ENCODE data around the gene KCTD16. TPM values are rescaled to one million over a fixed set of nuclear protein-coding genes. Genes with fewer than 3 reads are reported as not detected.

KCTD16 gene
- total RNA-seq, 2 experiments from 2014 or later: 0.14 to 0.25 TPM

GRCh38 chr5:144254552-144254951 is 83.9 kb downstream of the KCTD16 start:
- DNase-seq (no peak), ATAC-seq (no peak)
- ChIA-PET CTCF (no interaction called here), POLR2A (no interaction called here)
- H3K4me3 Mint-ChIP-seq: no peak overlapping the region
- intact Hi-C loops (cut with DNase I, micrococcal nuclease): no loop called here
- peaks cover 11% of the 10 kb centered on the region for H3K27me3 Mint-ChIP-seq
- no peak overlapping the region for H3K27ac Mint-ChIP-seq
- no peaks in the 10 kb centered on the region for H3K9me3 Mint-ChIP-seq (ENCODE audit: low read depth)
- no peaks in the 10 kb centered on the region for H3K4me1 Mint-ChIP-seq
- H3K36me3 Mint-ChIP-seq (ENCODE audit: low read depth): no peaks in the 10 kb centered on the region

- DNase-seq (no peak), ATAC-seq (no peak)
- H3K27ac Mint-ChIP-seq: no peak overlapping the region
- ChIA-PET POLR2A (no interaction called here), CTCF (interaction anchor here (0.6 to 0.7 kb wide), 3 partner anchors 51 to 1002 kb away, joined by 3 to 4 read pairs (median 3); no protein-coding TSS in a partner anchor)
- H3K36me3 Mint-ChIP-seq (ENCODE audit: low read depth): no peaks in the 10 kb centered on the region
- intact Hi-C loops (cut with DNase I, micrococcal nuclease): no loop called here
- no peaks in the 10 kb centered on the region for H3K4me1 Mint-ChIP-seq
- H3K9me3 Mint-ChIP-seq (ENCODE audit: low read depth): no peaks in the 10 kb centered on the region
- H3K4me3 Mint-ChIP-seq: no peak overlapping the region
- peaks cover 13% of the 10 kb centered on the region for H3K27me3 Mint-ChIP-seq
Observed at GRCh38 chr5:144260121-144260520, 89.4 kb downstream of the KCTD16 start.

GRCh38 chr5:144265643-144266247 is 95.1 kb downstream of the KCTD16 start:
- peaks cover 24% of the 10 kb centered on the region for H3K27me3 Mint-ChIP-seq
- DNase-seq: no peak
- H3K36me3 Mint-ChIP-seq (ENCODE audit: low read depth): no peaks in the 10 kb centered on the region
- no peak overlapping the region for H3K4me3 Mint-ChIP-seq
- intact Hi-C loops (cut with DNase I, micrococcal nuclease): no loop called here
- H3K9me3 Mint-ChIP-seq (ENCODE audit: low read depth): peaks cover 4% of the 10 kb centered on the region
- no peaks in the 10 kb centered on the region for H3K4me1 Mint-ChIP-seq
- CTCF ChIA-PET: interaction anchor here (0.6 to 1.9 kb wide), 2 partner anchors 18 to 60 kb away, joined by 3 to 5 read pairs; no protein-coding TSS in a partner anchor
- H3K27ac Mint-ChIP-seq: no peak overlapping the region
- no peak for ATAC-seq
- POLR2A ChIA-PET: no interaction called here

- ATAC-seq (no peak), DNase-seq (no peak)
- no peak overlapping the region for H3K27ac Mint-ChIP-seq
- no peaks in the 10 kb centered on the region for H3K4me1 Mint-ChIP-seq
- H3K27me3 Mint-ChIP-seq: peaks cover 19% of the 10 kb centered on the region
- no peak overlapping the region for H3K4me3 Mint-ChIP-seq
- CTCF ChIA-PET: no interaction called here
- H3K9me3 Mint-ChIP-seq (ENCODE audit: low read depth): peaks cover 4% of the 10 kb centered on the region
- intact Hi-C loops (cut with DNase I, micrococcal nuclease): no loop called here
- POLR2A ChIA-PET: no interaction called here
- H3K36me3 Mint-ChIP-seq (ENCODE audit: low read depth): no peaks in the 10 kb centered on the region
Observed at GRCh38 chr5:144267961-144268513, 97.4 kb downstream of the KCTD16 start.

GRCh38 chr5:144273232-144274027 is 102.8 kb downstream of the KCTD16 start:
- DNase-seq: no peak
- Mint-ChIP-seq H3K27me3 (peaks cover 6% of the 10 kb centered on the region), H3K27ac (no peak overlapping the region), H3K4me1 (no peaks in the 10 kb centered on the region), H3K36me3 (ENCODE audit: low read depth) (no peaks in the 10 kb centered on the region), H3K4me3 (no peak overlapping the region), H3K9me3 (ENCODE audit: low read depth) (peaks cover 4% of the 10 kb centered on the region)
- intact Hi-C loops (cut with DNase I, micrococcal nuclease): loop anchor here in 1 of 2 experiments (1.0 kb wide), 1 partner anchor 16 kb away; no protein-coding TSS in a partner anchor
- ATAC-seq: no peak
- CTCF ChIA-PET: no interaction called here
- POLR2A ChIA-PET: no interaction called here

- H3K4me3 Mint-ChIP-seq: no peak overlapping the region
- CTCF ChIA-PET: no interaction called here
- no peak overlapping the region for H3K27ac Mint-ChIP-seq
- POLR2A ChIA-PET: no interaction called here
- no peaks in the 10 kb centered on the region for H3K36me3 Mint-ChIP-seq (ENCODE audit: low read depth)
- DNase-seq (no peak), ATAC-seq (no peak)
- no peaks in the 10 kb centered on the region for H3K4me1 Mint-ChIP-seq
- intact Hi-C loops (cut with DNase I, micrococcal nuclease): no loop called here
- peaks cover 2% of the 10 kb centered on the region for H3K27me3 Mint-ChIP-seq
- H3K9me3 Mint-ChIP-seq (ENCODE audit: low read depth): no peaks in the 10 kb centered on the region
Observed at GRCh38 chr5:144275329-144275728, 104.7 kb downstream of the KCTD16 start.

- intact Hi-C loops (cut with DNase I, micrococcal nuclease): no loop called here
- peaks cover 4% of the 10 kb centered on the region for H3K27me3 Mint-ChIP-seq
- H3K4me3 Mint-ChIP-seq: no peak overlapping the region
- ATAC-seq: no peak
- POLR2A ChIA-PET: no interaction called here
- DNase-seq: no peak
- no peak overlapping the region for H3K27ac Mint-ChIP-seq
- no peaks in the 10 kb centered on the region for H3K36me3 Mint-ChIP-seq (ENCODE audit: low read depth)
- no peaks in the 10 kb centered on the region for H3K9me3 Mint-ChIP-seq (ENCODE audit: low read depth)
- CTCF ChIA-PET: interaction anchor here (0.6 kb wide), 1 partner anchor 346 kb away, joined by 3 read pairs; no protein-coding TSS in a partner anchor
- no peaks in the 10 kb centered on the region for H3K4me1 Mint-ChIP-seq
Observed at GRCh38 chr5:144276034-144276822, 105.6 kb downstream of the KCTD16 start.

- H3K9me3 Mint-ChIP-seq (ENCODE audit: low read depth): no peaks in the 10 kb centered on the region
- POLR2A ChIA-PET: no interaction called here
- intact Hi-C loops (cut with DNase I, micrococcal nuclease): no loop called here
Observed at GRCh38 chr5:144281784-144282183, 111.1 kb downstream of the KCTD16 start.

GRCh38 chr5:144284036-144284435 is 113.4 kb downstream of the KCTD16 start:
- ChIA-PET POLR2A (no interaction called here), CTCF (interaction anchor here (1.5 kb wide), 1 partner anchor 13 kb away, joined by 5 read pairs; no protein-coding TSS in a partner anchor)
- intact Hi-C loops (cut with DNase I, micrococcal nuclease): no loop called here
- ATAC-seq (no peak), DNase-seq (no peak)
- H3K36me3 Mint-ChIP-seq (ENCODE audit: low read depth): no peaks in the 10 kb centered on the region
- H3K9me3 Mint-ChIP-seq (ENCODE audit: low read depth): no peaks in the 10 kb centered on the region
- H3K4me1 Mint-ChIP-seq: no peaks in the 10 kb centered on the region
- peaks cover 7% of the 10 kb centered on the region for H3K27me3 Mint-ChIP-seq
- H3K4me3 Mint-ChIP-seq: no peak overlapping the region
- no peak overlapping the region for H3K27ac Mint-ChIP-seq

More at GRCh38 chr5:144281784-144282183, 111.1 kb downstream of the KCTD16 start:
- H3K4me1 Mint-ChIP-seq: no peaks in the 10 kb centered on the region
- peaks cover 7% of the 10 kb centered on the region for H3K27me3 Mint-ChIP-seq
- CTCF ChIA-PET: no interaction called here
- H3K4me3 Mint-ChIP-seq: no peak overlapping the region
- DNase-seq (no peak), ATAC-seq (no peak)
- H3K27ac Mint-ChIP-seq: no peak overlapping the region
- no peaks in the 10 kb centered on the region for H3K36me3 Mint-ChIP-seq (ENCODE audit: low read depth)

- H3K27ac Mint-ChIP-seq: no peak overlapping the region
- no peaks in the 10 kb centered on the region for H3K36me3 Mint-ChIP-seq (ENCODE audit: low read depth)
- DNase-seq: no peak
- intact Hi-C loops (cut with DNase I, micrococcal nuclease): no loop called here
- H3K27me3 Mint-ChIP-seq: peaks cover 10% of the 10 kb centered on the region
- CTCF ChIA-PET: interaction anchor here (0.7 kb wide), 1 partner anchor 1223 kb away, joined by 3 read pairs; no protein-coding TSS in a partner anchor
- POLR2A ChIA-PET: no interaction called here
- H3K4me3 Mint-ChIP-seq: no peak overlapping the region
- no peaks in the 10 kb centered on the region for H3K4me1 Mint-ChIP-seq
- ATAC-seq: no peak
- H3K9me3 Mint-ChIP-seq (ENCODE audit: low read depth): no peaks in the 10 kb centered on the region
Observed at GRCh38 chr5:144284931-144285502, 114.3 kb downstream of the KCTD16 start.

GRCh38 chr5:144289277-144289676 is 118.6 kb downstream of the KCTD16 start:
- ATAC-seq (no peak), DNase-seq (no peak)
- Mint-ChIP-seq H3K27ac (no peak overlapping the region), H3K36me3 (ENCODE audit: low read depth) (no peaks in the 10 kb centered on the region), H3K4me1 (no peaks in the 10 kb centered on the region), H3K4me3 (no peak overlapping the region), H3K27me3 (peaks cover 7% of the 10 kb centered on the region), H3K9me3 (ENCODE audit: low read depth) (no peaks in the 10 kb centered on the region)
- intact Hi-C loops (cut with DNase I, micrococcal nuclease): loop anchor here in 1 of 2 experiments (1.0 kb wide), 1 partner anchor 15 kb away; no protein-coding TSS in a partner anchor
- ChIA-PET CTCF (interaction anchor here (0.6 to 1.1 kb wide), 3 partner anchors 9 to 85 kb away, joined by 3 to 4 read pairs (median 3); no protein-coding TSS in a partner anchor), POLR2A (no interaction called here)
